ENCODE results near the gene UTS2R. TPM values are rescaled to one million over a fixed set of nuclear protein-coding genes. Genes with fewer than 3 reads are reported as not detected.

The UTS2R gene
- total RNA-seq, 1 donor from 2014 or later, result not detected

DNA sequence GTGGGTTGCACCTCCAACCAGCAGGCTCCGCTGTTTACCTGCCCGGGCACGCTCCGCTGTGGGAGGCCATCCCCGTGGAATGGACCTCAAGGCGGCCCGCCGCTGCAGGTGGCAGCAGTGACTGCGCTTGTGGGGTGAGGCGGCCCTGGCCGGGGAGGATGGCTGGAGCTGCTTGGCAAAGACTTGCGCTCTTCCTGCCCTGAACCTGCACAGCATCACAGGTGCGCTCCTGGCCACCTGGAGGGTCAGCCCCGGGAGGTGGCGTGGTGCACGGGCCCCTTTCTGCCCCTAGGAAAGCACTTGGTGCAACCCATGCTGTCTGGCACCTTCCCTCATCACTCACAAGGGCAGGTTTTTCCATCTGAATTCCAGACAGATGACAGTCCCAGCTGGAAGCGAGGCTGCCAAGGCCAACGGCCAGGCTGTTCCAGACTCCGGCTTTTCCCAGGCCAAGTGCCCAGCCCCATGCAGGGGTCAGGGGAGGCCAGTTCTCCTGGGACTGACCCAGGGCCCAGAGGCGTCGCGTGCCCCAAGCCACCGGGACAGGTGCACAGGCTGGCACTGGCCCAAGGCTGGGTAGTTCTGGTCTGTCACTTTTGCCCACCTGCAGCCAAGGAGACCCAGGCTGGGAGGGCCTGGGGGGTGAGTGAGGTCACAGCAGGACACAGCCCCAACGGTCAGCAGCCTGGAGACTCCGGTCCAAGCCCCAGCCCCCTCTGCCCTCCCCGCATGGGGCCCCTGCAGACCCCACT lies 13.3 kb downstream of the UTS2R start:
- ATAC-seq (peak; percentile 62 to 64), DNase-seq (peak; percentile 69)
- TF ChIP-seq, protein P1, sequence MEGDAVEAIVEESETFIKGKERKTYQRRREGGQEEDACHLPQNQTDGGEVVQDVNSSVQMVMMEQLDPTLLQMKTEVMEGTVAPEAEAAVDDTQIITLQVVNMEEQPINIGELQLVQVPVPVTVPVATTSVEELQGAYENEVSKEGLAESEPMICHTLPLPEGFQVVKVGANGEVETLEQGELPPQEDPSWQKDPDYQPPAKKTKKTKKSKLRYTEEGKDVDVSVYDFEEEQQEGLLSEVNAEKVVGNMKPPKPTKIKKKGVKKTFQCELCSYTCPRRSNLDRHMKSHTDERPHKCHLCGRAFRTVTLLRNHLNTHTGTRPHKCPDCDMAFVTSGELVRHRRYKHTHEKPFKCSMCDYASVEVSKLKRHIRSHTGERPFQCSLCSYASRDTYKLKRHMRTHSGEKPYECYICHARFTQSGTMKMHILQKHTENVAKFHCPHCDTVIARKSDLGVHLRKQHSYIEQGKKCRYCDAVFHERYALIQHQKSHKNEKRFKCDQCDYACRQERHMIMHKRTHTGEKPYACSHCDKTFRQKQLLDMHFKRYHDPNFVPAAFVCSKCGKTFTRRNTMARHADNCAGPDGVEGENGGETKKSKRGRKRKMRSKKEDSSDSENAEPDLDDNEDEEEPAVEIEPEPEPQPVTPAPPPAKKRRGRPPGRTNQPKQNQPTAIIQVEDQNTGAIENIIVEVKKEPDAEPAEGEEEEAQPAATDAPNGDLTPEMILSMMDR (IDR thresholded peaks at IDR 0.05), result peak; percentile 29
- Histone ChIP-seq H3K27me3 (ENCODE audit: low read depth) (peaks cover 55% of the 10 kb centered on the region), H3K36me3 (no peaks in the 10 kb centered on the region), H3K4me3 (no peak overlapping the region), H3K27ac (no peak overlapping the region), H3K4me1 (peaks cover 16% of the 10 kb centered on the region), H3K9me3 (no peaks in the 10 kb centered on the region)
- intact Hi-C loops (cut with DNase I), result no loop called here

DNA sequence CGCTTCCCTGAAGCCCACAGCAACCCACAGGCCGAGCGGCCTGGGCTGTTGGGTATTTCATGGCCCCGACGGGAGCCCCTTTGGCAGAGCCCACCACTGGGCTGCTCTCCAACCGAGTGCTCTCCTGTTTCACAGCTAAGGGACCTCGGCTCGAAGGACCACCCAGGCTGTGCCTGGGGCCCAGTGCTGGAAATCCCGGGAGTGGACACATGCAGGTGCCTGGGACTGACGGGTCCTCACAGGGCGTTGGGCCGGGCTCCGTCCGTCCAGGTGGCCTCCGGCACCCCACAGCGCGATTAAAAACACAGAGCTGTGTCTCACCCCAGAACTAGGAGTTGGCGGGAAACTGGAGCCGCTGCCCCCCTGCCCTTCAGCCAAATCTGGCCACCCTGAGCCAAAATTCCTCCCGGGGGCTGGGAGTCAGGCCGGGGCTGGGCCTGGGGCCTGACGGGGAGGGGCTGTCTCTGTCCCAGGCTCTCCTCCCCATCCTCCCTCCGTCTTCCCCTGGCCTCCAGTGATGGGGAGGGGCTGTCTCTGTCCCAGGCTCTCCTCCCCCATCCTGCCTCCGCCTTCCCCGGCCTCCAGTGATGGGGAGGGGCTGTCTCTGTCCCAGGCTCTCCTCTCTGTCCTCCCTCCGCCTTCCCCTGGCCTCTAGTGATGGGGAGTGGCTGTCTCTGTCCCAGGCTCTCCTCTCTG lies 14.1 kb downstream of the UTS2R start:
- Histone ChIP-seq H3K4me1 (peaks cover 16% of the 10 kb centered on the region), H3K27ac (no peak overlapping the region), H3K36me3 (no peaks in the 10 kb centered on the region), H3K4me3 (no peak overlapping the region), H3K27me3 (ENCODE audit: low read depth) (peaks cover 47% of the 10 kb centered on the region), H3K9me3 (no peaks in the 10 kb centered on the region)
- TF ChIP-seq, protein P1 (IDR thresholded peaks at IDR 0.05), result no peak
- intact Hi-C loops (cut with DNase I), result no loop called here
- ATAC-seq, result no peak
- DNase-seq, result peak; percentile 37

DNA sequence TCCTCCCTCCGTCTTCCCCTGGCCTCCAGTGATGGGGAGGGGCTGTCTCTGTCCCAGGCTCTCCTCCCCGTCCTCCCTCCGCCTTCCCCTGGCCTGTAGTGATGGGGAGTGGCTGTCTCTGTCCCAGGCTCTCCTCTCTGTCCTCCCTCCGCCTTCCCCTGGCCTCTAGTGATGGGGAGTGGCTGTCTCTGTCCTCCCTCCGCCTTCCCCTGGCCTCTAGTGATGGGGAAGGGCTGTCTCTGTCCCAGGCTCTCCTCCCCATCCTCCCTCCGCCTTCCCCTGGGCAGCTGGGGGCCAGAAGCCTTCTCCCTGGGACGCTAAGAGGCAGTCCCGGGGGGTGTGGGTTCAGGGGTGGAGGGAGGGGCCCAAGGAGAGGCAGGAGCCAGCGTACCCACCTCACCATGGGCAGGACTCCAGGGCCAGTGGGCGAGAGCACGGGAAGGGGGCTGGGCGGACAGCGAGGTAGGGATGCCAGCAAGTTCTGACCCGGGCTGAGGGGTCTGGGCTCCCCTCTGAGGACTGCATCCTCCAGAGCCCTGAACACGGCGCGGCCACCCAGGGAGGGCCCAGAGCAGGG lies 14.8 kb downstream of the UTS2R start:
- no peak overlapping the region for H3K4me3 ChIP-seq
- no peaks in the 10 kb centered on the region for H3K9me3 ChIP-seq
- H3K27ac ChIP-seq, result no peak overlapping the region
- H3K4me1 ChIP-seq, result peaks cover 16% of the 10 kb centered on the region
- ATAC-seq, result no peak
- TF ChIP-seq, protein P1 (IDR thresholded peaks at IDR 0.05), result no peak
- H3K36me3 ChIP-seq, result no peaks in the 10 kb centered on the region
- intact Hi-C loops (cut with DNase I), result no loop called here
- peaks cover 41% of the 10 kb centered on the region for H3K27me3 ChIP-seq (ENCODE audit: low read depth)
- no peak for DNase-seq

DNA sequence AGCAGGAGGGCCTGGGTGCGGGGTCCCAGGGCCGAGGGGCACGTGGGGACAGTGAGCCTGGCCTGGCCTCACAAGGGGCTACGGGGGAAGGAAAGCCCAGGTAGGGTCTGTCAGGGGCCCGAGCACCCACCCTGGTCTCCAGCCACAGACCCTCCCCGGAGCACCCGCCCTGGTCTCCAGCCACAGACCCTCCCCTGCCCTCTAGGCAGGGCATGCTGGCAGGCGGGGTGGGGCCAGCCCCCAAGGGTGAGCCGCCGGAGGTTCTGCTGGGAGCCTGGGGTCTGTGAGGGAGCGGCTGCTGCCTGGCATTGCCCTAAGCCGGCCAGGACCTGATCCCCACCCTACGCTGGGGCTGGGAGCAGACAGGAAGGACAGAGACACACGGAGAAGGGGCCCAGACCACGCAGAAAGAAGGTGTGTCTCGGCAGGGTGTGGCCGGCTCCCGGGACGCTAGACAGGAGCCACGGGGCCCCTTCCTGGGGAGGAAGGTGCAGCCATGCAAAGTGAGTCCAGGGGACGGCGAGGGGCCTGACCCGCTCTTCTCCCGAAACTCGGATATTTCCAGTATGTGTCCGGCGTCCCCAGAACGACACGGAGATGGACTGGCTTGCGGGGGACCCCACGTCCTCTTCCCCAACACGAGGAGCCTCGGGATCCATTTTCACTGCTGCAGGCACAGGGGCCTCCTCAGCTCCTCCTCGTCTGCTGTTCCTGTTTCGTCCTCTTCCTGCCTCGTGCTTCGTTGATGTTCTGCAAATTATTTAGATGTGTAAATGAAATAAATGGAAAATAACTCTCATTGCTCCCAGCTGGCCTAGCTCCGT lies 15.5 kb downstream of the UTS2R start:
- Histone ChIP-seq H3K4me1 (peaks cover 16% of the 10 kb centered on the region), H3K36me3 (peaks cover 7% of the 10 kb centered on the region), H3K27ac (no peak overlapping the region), H3K27me3 (ENCODE audit: low read depth) (peaks cover 41% of the 10 kb centered on the region), H3K9me3 (no peaks in the 10 kb centered on the region), H3K4me3 (no peak overlapping the region)
- TF ChIP-seq, protein P1 (IDR thresholded peaks at IDR 0.05), result no peak
- no peak for ATAC-seq
- no peak for DNase-seq
- intact Hi-C loops (cut with DNase I), result no loop called here

DNA sequence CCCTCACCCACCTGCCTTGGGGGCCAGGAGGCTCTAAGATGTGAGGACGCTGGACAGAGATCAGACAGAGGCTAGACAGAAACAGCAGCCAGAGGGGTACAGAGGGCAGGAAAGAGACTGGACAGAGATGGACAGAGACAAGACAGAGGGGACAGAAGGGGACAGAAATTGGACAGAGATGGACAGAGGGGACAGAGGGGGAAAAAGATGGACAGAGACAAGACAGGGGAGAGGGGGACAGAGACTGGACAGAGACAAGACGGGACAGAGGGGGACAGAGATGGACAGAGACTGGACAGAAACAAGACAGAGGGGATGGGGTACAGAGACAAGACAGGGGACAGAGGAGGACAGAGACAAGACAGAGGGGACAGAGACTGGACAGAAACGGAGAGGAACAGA lies 16.1 kb downstream of the UTS2R start:
- H3K36me3 ChIP-seq, result peaks cover 13% of the 10 kb centered on the region
- DNase-seq, result no peak
- peaks cover 36% of the 10 kb centered on the region for H3K27me3 ChIP-seq (ENCODE audit: low read depth)
- H3K4me1 ChIP-seq, result peaks cover 16% of the 10 kb centered on the region
- TF ChIP-seq, protein P1 (IDR thresholded peaks at IDR 0.05), result no peak
- no peak overlapping the region for H3K4me3 ChIP-seq
- no peaks in the 10 kb centered on the region for H3K9me3 ChIP-seq
- no peak overlapping the region for H3K27ac ChIP-seq
- intact Hi-C loops (cut with DNase I), result no loop called here
- ATAC-seq, result no peak
